Activated CD8-positive, alpha-beta memory T cell treated with anti-CD3 and anti-CD28 coated beads for 36 hours (primary cell): ENCODE results near the gene AMBRA1. TPM values are rescaled to one million over a fixed set of nuclear protein-coding genes. Genes with fewer than 3 reads are reported as not detected.

Experiments used
- CTCF ChIA-PET: fragments of 350-600 bp; sonication (Branson Sonifier 250); formaldehyde crosslinking; loops from one replicate; lab custom pipeline; 2021; ENCODE audit warnings: antibody characterized with exemption; lab: Charles Lee
- POLR2A ChIA-PET: fragments of 350-600 bp; sonication (Branson Sonifier 250); formaldehyde crosslinking; loops from one replicate; lab custom pipeline; 2021; ENCODE audit warnings: antibody characterized with exemption; lab: Charles Lee
- total RNA-seq, 2 experiments: library from RNA; stranded (reverse); gene quantifications; one replicate each; pipeline ENCODE4 v1.2.3, GENCODE V29; 2021

Gene AMBRA1
- 10 to 100 TPM; 28.7 to 28.9 TPM for total RNA-seq

DNA sequence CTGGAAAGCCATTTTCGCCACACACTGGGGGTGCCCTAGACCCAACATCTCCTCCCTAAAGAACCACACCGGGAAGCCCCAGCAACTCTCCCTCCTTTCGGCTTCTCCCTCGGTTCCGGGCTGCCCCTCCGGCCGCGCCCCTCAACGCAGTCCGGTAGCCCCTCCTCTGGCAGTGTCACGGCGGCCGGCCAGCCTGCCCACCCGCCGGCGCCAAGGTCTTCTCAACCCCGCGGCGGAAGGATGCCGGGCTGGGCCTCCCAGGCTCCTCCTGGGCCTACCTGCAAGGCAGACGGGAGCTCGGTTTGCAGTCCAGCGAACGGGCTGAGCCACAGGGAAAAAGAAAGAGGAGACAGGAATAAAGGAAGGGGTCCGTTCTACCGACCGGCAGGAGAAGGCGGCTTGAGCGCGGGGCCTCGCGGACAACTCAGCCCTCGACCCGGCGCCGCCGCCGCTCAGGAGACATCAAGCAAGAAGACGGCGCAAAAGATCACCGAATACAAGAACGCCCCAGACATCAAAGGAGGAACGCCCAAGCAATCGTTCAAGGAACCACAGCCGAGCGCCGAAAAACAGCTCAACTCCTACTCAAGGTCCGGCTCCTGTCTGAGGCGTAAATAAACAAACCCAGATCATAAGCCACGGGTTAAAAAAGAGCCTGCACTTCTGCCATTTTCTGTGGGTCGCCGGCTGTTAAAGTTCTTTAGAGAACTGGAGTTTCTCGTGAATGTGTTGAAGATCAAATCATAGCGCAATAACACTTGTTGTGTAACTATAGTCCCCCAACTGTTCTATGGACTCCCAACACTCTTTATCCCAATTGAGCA lies at the start of gene AMBRA1:
TSS of gene AMBRA1 (minus strand) at position 474 of the 824 bp plus-strand sequence. CDS start 45,643 bp downstream, outside the sequence.
- ChIA-PET CTCF (interaction anchor here (0.6 to 1.3 kb wide), 4 partner anchors 20 to 116 kb away, joined by 3 read pairs; no protein-coding TSS in a partner anchor), POLR2A (interaction anchor here (0.6 to 1.4 kb wide), 5 partner anchors 12 to 706 kb away, joined by 3 to 6 read pairs (median 4); no protein-coding TSS in a partner anchor)

GRCh38 chr11:46643531-46643930 lies 49.7 kb upstream of the AMBRA1 start:
- CTCF ChIA-PET = interaction anchor here (0.9 kb wide), 1 partner anchor 152 kb away, joined by 3 read pairs; no protein-coding TSS in a partner anchor

DNA sequence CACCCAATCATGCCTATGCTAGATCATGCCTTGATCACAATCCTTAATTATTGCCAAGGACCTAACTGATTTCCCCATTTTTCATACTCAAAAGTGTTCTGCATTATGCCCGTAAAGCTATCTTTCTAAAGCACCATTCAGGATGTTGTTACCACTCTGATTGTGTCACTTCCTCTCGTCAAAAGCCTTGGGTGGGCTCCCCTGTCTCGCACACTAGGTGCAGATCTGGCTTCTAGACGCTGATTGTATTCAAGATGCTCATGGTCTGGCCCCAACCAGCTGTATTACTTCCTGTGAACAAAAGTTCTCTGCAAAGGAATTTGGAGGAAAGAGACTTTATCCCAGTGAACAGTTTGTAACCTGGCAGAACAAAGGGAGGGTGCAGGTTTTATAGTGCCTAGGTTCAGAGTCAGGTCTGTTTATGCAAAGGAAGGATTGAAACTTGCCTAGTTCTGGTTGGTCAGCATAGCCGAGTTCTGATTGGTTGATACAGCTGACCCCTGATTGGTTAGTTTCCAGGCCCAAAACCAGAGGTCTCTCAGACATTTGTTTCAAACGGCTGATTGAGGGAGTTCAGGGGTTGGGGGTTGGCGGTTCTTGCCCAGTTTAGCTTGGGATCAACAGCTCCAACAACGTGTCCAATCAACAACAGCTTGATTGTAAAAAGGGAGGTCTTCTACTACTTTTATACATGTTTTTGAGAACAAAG lies 49.0 kb upstream of the AMBRA1 start:
- POLR2A ChIA-PET = interaction anchor here (0.6 to 1.0 kb wide), 2 partner anchors 9 to 11 kb away, joined by 3 to 4 read pairs; no protein-coding TSS in a partner anchor
- CTCF ChIA-PET = interaction anchor here (0.9 to 1.2 kb wide), 2 partner anchors 26 to 152 kb away, joined by 3 to 6 read pairs; partner anchors contain the start of genes ATG13 and HARBI1

More at GRCh38 chr11:46643531-46643930, 49.7 kb upstream of the AMBRA1 start:
- POLR2A ChIA-PET = no interaction called here

GRCh38 chr11:46641639-46642038 lies 47.8 kb upstream of the AMBRA1 start:
- CTCF ChIA-PET = interaction anchor here (0.6 to 1.2 kb wide), 3 partner anchors 24 to 186 kb away, joined by 3 to 6 read pairs (median 3); partner anchors contain the start of genes ATG13 and HARBI1
- POLR2A ChIA-PET = no interaction called here

DNA sequence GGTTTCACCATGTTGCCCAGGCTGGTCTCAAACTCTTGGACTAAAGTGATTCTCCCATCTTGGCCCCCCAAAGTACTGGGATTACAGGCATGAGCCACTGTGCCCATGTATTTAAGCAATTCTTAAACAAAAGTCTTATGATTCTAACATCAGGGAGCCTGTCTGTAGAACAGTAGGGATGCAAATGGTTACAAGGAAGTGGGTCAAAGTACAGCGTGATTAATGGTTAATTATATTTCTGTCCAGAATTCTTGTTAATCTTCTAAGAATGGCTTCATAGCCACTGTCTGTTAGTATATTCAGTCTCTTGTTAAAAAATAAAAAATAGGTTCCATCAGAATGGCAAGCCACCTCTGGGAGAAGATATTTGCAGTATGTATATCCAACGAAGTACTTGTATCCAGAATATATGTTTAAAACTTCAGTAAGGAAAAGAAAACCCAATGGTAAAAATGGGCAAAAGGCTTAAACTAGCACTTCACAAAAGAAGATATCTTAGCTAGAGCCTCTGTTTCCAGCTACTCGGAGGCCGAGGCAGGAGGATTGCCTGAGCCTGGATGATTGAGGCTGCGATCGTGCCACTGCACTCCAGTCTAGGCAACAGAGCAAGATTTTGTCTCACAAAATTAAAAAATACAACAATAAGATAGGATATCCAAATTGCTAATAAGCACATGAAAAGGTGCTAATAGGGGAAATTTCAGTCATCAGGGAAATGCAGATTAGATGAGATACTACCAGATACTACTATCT lies 46.4 kb upstream of the AMBRA1 start:
- CTCF ChIA-PET = interaction anchor here (0.6 to 0.9 kb wide), 2 partner anchors 9 to 117 kb away, joined by 3 read pairs; no protein-coding TSS in a partner anchor
- POLR2A ChIA-PET = no interaction called here

DNA sequence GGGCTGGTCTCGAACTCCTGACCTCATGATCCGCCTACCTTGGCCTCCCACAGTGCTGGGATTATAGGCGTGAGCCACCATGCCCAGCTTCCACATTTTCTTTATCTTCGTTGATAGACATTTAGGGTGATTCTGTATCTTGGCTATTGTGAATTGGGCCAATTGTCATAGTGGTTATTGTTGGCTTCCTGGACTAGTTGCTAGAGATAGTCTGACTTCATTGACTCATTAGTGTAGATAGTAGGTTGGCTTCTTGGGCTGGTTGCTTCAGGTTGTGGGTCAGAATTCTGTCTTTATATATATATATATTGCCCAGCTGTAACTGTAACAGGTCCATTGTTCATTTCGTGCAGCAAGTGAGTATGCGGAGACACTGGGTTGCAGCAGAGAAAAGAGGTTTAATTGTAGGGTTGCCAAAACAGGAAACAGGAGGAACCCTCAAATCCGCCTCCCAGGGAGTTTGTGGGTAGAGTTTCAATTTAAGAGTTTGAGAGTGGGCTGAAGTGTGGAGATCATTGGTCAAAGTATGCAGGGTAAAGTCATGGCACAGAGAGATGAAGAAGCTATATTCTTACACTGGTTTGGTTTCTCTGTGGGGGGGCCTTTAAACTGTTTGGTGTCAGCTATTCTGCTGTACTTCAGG lies 45.5 kb upstream of the AMBRA1 start:
- CTCF ChIA-PET = interaction anchor here (0.9 kb wide), 1 partner anchor 9 kb away, joined by 3 read pairs; no protein-coding TSS in a partner anchor
- POLR2A ChIA-PET = no interaction called here

- ChIA-PET CTCF (no interaction called here), POLR2A (interaction anchor here (0.6 kb wide), 1 partner anchor 224 kb away, joined by 6 read pairs; no protein-coding TSS in a partner anchor)
These were observed 43.7 kb upstream of the AMBRA1 start for GRCh38 chr11:46637546-46637945.

DNA sequence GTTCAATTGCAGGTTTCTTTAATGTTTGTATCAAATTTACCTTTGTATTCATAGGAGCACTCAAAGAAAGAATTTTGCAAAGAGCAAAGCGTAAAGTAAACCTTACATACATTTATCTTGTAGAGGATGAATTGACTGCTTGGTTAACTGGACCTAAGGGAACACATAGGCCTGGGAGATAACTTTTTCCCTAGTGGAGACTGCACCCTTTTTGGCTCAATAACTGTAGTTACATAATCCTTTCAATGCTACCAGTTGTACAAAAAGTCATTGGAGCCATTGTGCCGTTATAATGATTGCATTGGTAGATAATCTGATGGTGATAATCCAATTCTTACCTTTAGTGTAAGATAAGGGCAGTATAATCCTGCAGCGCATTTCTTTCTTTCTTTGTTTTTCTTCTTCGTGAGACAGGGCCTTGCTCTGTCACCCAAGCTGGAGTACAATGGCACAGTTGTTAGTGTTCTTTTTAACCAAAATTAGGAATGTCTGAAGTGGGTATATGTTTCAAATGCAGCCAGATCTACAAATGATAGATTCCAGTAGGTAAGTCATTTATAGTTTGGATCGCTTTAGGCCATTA lies 41.8 kb upstream of the AMBRA1 start:
- ChIA-PET POLR2A (no interaction called here), CTCF (no interaction called here)

GRCh38 chr11:46633291-46634217 lies 39.7 kb upstream of the AMBRA1 start:
- POLR2A ChIA-PET = interaction anchor here (0.6 kb wide), 1 partner anchor 9 kb away, joined by 3 read pairs; no protein-coding TSS in a partner anchor
- CTCF ChIA-PET = no interaction called here

DNA sequence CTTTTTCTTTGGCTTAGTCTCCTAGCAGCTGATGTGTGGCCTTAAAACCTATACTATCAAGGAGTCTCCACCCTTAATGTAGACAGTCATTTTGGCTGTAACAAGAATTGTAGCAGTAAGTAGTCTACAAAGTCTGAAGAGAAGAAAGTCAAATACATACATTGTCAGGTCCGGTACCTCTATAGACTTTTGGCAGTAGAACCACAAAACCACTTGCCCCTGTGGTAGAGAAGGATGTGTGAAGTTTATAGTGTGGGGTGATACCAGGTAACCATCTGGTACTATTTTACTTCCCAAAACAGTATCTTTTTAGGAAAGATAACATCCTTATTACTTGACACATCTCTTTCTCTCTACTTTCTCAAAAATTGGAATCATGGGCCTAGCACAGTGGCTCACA lies 38.7 kb upstream of the AMBRA1 start:
- CTCF ChIA-PET = no interaction called here

DNA sequence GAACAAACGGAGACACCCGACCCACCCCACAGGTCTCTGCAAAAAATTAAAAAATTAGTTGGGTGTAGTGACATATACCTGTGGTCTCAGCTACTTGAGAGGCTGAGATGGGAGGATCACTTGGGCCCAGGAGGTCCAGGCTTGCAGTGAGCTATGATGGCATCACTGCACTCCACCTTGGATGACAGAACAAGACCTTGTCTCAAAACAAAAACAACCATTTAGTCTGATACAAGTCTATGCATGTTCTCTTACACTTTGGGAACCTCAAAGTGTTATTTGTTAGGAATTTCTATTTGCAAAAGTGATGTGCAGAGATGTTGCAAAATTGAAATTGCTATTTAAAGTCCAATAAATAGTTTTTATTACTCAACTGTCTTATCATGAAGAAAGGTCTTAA lies 37.9 kb upstream of the AMBRA1 start:
- ChIA-PET CTCF (no interaction called here), POLR2A (interaction anchor here (0.9 kb wide), 1 partner anchor 11 kb away, joined by 4 read pairs; no protein-coding TSS in a partner anchor)

More for the DNA sequence above, 38.7 kb upstream of the AMBRA1 start:
- POLR2A ChIA-PET = no interaction called here

- CTCF ChIA-PET = interaction anchor here (0.6 to 0.9 kb wide), 3 partner anchors 9 to 89 kb away, joined by 3 to 5 read pairs (median 3); no protein-coding TSS in a partner anchor
- POLR2A ChIA-PET = no interaction called here
These were observed 36.4 kb upstream of the AMBRA1 start for GRCh38 chr11:46630237-46630636.

DNA sequence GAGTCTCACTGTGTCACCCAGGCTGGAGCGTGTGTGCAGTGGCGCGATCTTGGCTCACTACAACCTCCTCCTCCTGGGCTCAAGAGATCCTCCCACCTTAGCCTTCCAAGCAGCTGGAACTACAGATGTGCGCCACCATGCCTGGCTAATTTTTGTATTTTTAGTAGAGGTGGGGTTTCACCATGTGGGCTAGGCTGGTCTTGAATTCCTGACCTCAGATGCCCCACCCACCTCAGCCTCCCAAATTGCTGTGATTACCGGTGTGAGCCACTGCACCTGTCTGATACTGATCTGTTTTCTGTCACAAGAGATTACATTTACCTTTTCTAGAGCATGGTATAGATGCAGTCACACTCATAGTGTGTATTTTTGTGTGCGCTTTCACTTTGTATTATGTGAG lies 35.1 kb upstream of the AMBRA1 start:
- ChIA-PET CTCF (no interaction called here), POLR2A (no interaction called here)

- ChIA-PET POLR2A (no interaction called here), CTCF (interaction anchor here (0.8 kb wide), 1 partner anchor 69 kb away, joined by 3 read pairs; no protein-coding TSS in a partner anchor)
These were observed 31.6 kb upstream of the AMBRA1 start for GRCh38 chr11:46625406-46625805.

DNA sequence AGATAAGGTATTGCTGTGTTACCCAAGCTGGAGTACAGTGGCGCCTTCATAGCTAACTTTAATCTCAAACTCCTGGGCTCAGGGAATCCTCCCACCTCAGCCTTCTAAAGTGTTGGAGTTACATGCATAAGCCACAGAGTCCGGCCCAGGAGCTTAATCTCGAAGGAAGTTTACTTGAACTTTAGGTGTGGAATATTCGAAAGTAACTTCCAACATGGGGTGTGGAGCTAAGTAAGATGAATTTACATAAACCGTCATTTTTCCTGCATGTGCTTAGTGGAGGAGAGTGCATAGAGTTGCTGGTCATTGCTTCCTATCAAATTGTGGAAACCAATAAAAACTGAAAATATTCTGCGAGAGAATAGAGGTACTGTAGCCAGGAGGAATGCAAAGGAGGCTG lies 25.0 kb upstream of the AMBRA1 start:
- ChIA-PET CTCF (interaction anchor here (0.6 to 1.8 kb wide), 8 partner anchors 9 to 251 kb away, joined by 3 to 4 read pairs (median 3); partner anchors contain the start of gene AMBRA1), POLR2A (no interaction called here)

GRCh38 chr11:46617972-46618314 lies 24.1 kb upstream of the AMBRA1 start:
- CTCF ChIA-PET = interaction anchor here (0.8 to 1.8 kb wide), 9 partner anchors 13 to 257 kb away, joined by 3 to 8 read pairs (median 3); partner anchors contain the start of gene AMBRA1
- POLR2A ChIA-PET = interaction anchor here (0.6 to 1.0 kb wide), 3 partner anchors 53 to 645 kb away, joined by 3 to 7 read pairs (median 4); no protein-coding TSS in a partner anchor
